Measurements from ENCODE around the gene MEMO1. TPM values are rescaled to one million over a fixed set of nuclear protein-coding genes. Genes with fewer than 3 reads are reported as not detected.

The MEMO1 gene
- polyA plus RNA-seq, 1 donor (not counting 4 experiments of a cell fraction or from before 2014, with no cell fraction given), result 125 TPM

- no peak for TF ChIP-seq EZH2 (IDR thresholded peaks at IDR 0.05; ENCODE audit: low read length)
- TF ChIP-seq CTCF (optimal IDR thresholded peaks at IDR 0.05 in 1 of 3, IDR thresholded peaks at IDR 0.05 in 1 of 3, conservative IDR thresholded peaks at IDR 0.05 in 1 of 3; ENCODE audit: extremely low read depth in 1 of 3, insufficient read depth in 2 of 3, low read length in 3 of 3), result no peak
Measured at GRCh38 chr2:31986906-31987305, 23.9 kb downstream of the MEMO1 start.

GRCh38 chr2:31983762-31984467, 26.9 kb downstream of the MEMO1 start:
- TF ChIP-seq CTCF (optimal IDR thresholded peaks at IDR 0.05 in 1 of 3, IDR thresholded peaks at IDR 0.05 in 1 of 3, conservative IDR thresholded peaks at IDR 0.05 in 1 of 3; ENCODE audit: extremely low read depth in 1 of 3, insufficient read depth in 2 of 3, low read length in 3 of 3), result no peak
- no peak for TF ChIP-seq EZH2 (IDR thresholded peaks at IDR 0.05; ENCODE audit: low read length)
- Histone ChIP-seq H3K27me3 (ENCODE audit: control insufficient read depth, extremely low read depth, insufficient read depth, low read length) (no peaks in the 10 kb centered on the region), H3K4me3 (ENCODE audit: control insufficient read depth in 2 of 3, extremely low read depth in 1 of 3, insufficient read depth in 2 of 3, low read depth in 1 of 3, low read length in 3 of 3) (no peak overlapping the region), H3K4me2 (ENCODE audit: control insufficient read depth, extremely low read depth, insufficient read depth, low read depth, low read length) (no peak overlapping the region), H3K9ac (ENCODE audit: control insufficient read depth, extremely low read depth, insufficient read depth, low read length) (no peak overlapping the region), H3K79me2 (ENCODE audit: control insufficient read depth, insufficient read depth, low read length) (peaks cover 97% of the 10 kb centered on the region), H3K4me1 (ENCODE audit: control insufficient read depth, extremely low read depth, insufficient read depth, low read length) (peaks cover 12% of the 10 kb centered on the region), H4K20me1 (ENCODE audit: control insufficient read depth, extremely low read depth, insufficient read depth, low read length) (peaks cover 9% of the 10 kb centered on the region), H3K27ac (ENCODE audit: control insufficient read depth, insufficient read depth, low read length) (no peak overlapping the region), H3K9me3 (ENCODE audit: control insufficient read depth, low read depth, low read length) (no peaks in the 10 kb centered on the region), H3K36me3 (ENCODE audit: control insufficient read depth in 2 of 2, extremely low read depth in 1 of 2, insufficient read depth in 2 of 2, low read length in 2 of 2) (peaks cover 0 to 1% of the 10 kb centered on the region in 2 experiments), H3K9me1 (ENCODE audit: control insufficient read depth, extremely low read depth, insufficient read depth, low read length) (no peaks in the 10 kb centered on the region), H2AFZ (ENCODE audit: control insufficient read depth, low read length) (no peak overlapping the region)
- FAIRE-seq (no peak), DNase-seq (ENCODE audit: low read depth, low spot score) (no peak)
- dilution Hi-C loops (cut with MboI; ENCODE audit: extremely low pct_ligation_motif_present, low sequenced_read_pairs), result no loop called here

More at GRCh38 chr2:31986906-31987305, 23.9 kb downstream of the MEMO1 start:
- dilution Hi-C loops (cut with MboI; ENCODE audit: extremely low pct_ligation_motif_present, low sequenced_read_pairs), result no loop called here
- Histone ChIP-seq H3K9me3 (ENCODE audit: control insufficient read depth, low read depth, low read length) (no peaks in the 10 kb centered on the region), H4K20me1 (ENCODE audit: control insufficient read depth, extremely low read depth, insufficient read depth, low read length) (peaks cover 7% of the 10 kb centered on the region), H3K4me3 (ENCODE audit: control insufficient read depth in 2 of 3, extremely low read depth in 1 of 3, insufficient read depth in 2 of 3, low read depth in 1 of 3, low read length in 3 of 3) (no peak overlapping the region), H3K4me2 (ENCODE audit: control insufficient read depth, extremely low read depth, insufficient read depth, low read depth, low read length) (no peak overlapping the region), H3K9ac (ENCODE audit: control insufficient read depth, extremely low read depth, insufficient read depth, low read length) (no peak overlapping the region), H3K9me1 (ENCODE audit: control insufficient read depth, extremely low read depth, insufficient read depth, low read length) (no peaks in the 10 kb centered on the region), H3K79me2 (ENCODE audit: control insufficient read depth, insufficient read depth, low read length) (peaks cover 96% of the 10 kb centered on the region), H3K4me1 (ENCODE audit: control insufficient read depth, extremely low read depth, insufficient read depth, low read length) (peaks cover 12% of the 10 kb centered on the region), H3K36me3 (ENCODE audit: control insufficient read depth in 2 of 2, extremely low read depth in 1 of 2, insufficient read depth in 2 of 2, low read length in 2 of 2) (peaks cover 0 to 1% of the 10 kb centered on the region in 2 experiments), H3K27ac (ENCODE audit: control insufficient read depth, insufficient read depth, low read length) (peak overlapping the region; percentile 18), H2AFZ (ENCODE audit: control insufficient read depth, low read length) (no peak overlapping the region), H3K27me3 (ENCODE audit: control insufficient read depth, extremely low read depth, insufficient read depth, low read length) (no peaks in the 10 kb centered on the region)
- no peak for DNase-seq (ENCODE audit: low read depth, low spot score)
- FAIRE-seq, result no peak

Measured in keratinocyte (primary cell).